ENCODE data around the gene TDP2. TPM values are rescaled to one million over a fixed set of nuclear protein-coding genes. Genes with fewer than 3 reads are reported as not detected.

The TDP2 gene
- total RNA-seq, 1 donor from 2014 or later: 44.6 TPM

DNA sequence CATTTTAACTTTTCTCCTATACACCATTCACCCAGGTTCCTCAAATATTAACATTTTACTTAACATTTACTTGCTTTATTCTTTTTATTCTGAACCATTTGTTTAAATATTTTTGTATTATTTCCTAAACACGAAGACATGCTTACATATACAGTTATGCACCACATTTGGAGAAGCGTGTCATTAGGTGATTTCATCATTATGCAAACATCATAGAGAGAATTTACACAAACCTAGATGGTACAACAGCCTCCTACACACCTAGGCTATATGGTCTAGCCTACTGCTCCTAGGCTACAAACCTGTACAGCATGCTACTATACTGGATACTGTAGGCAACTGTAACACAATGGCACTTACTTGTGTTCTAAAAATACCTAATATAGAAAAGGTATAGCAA lies 6.6 kb downstream of the TDP2 start:
- no peak overlapping the region for H3K27ac Mint-ChIP-seq (ENCODE audit: unreplicated experiment)
- H3K4me3 Mint-ChIP-seq: no peak overlapping the region
- H3K27me3 Mint-ChIP-seq (ENCODE audit: low read depth): no peaks in the 10 kb centered on the region
- peaks cover 14% of the 10 kb centered on the region for H3K4me1 Mint-ChIP-seq
- H3K36me3 Mint-ChIP-seq (ENCODE audit: low read depth): peaks cover 19% of the 10 kb centered on the region
- no peak for DNase-seq (ENCODE audit: low read depth, low spot score)
- TF ChIP-seq, protein P1, sequence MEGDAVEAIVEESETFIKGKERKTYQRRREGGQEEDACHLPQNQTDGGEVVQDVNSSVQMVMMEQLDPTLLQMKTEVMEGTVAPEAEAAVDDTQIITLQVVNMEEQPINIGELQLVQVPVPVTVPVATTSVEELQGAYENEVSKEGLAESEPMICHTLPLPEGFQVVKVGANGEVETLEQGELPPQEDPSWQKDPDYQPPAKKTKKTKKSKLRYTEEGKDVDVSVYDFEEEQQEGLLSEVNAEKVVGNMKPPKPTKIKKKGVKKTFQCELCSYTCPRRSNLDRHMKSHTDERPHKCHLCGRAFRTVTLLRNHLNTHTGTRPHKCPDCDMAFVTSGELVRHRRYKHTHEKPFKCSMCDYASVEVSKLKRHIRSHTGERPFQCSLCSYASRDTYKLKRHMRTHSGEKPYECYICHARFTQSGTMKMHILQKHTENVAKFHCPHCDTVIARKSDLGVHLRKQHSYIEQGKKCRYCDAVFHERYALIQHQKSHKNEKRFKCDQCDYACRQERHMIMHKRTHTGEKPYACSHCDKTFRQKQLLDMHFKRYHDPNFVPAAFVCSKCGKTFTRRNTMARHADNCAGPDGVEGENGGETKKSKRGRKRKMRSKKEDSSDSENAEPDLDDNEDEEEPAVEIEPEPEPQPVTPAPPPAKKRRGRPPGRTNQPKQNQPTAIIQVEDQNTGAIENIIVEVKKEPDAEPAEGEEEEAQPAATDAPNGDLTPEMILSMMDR (conservative IDR thresholded peaks at IDR 0.05): no peak
- no peaks in the 10 kb centered on the region for H3K9me3 Mint-ChIP-seq

DNA sequence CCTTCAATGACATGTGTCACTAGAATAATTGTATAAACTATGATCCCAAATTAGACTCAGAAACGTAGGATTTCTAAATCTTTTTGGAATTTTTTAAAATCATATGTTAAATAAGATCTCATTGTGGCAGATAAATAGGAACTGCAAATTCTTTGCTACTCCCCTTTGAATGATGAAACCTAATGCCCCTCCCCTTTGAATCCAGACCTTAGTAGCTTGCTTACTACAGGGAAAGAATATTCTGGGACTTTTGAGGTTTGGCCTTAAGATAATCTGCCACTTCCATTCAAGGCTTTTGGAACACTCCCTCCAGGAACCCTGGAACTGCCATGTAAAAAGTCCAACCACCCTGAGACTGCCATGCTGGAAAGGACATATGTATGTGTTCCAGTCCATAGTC lies 7.1 kb downstream of the TDP2 start:
- Mint-ChIP-seq H3K36me3 (ENCODE audit: low read depth) (peaks cover 16% of the 10 kb centered on the region), H3K4me1 (peaks cover 8% of the 10 kb centered on the region), H3K9me3 (no peaks in the 10 kb centered on the region), H3K27ac (ENCODE audit: unreplicated experiment) (no peak overlapping the region), H3K4me3 (no peak overlapping the region), H3K27me3 (ENCODE audit: low read depth) (no peaks in the 10 kb centered on the region)
- no peak for DNase-seq (ENCODE audit: low read depth, low spot score)
- TF ChIP-seq, protein P1 (conservative IDR thresholded peaks at IDR 0.05): no peak

DNA sequence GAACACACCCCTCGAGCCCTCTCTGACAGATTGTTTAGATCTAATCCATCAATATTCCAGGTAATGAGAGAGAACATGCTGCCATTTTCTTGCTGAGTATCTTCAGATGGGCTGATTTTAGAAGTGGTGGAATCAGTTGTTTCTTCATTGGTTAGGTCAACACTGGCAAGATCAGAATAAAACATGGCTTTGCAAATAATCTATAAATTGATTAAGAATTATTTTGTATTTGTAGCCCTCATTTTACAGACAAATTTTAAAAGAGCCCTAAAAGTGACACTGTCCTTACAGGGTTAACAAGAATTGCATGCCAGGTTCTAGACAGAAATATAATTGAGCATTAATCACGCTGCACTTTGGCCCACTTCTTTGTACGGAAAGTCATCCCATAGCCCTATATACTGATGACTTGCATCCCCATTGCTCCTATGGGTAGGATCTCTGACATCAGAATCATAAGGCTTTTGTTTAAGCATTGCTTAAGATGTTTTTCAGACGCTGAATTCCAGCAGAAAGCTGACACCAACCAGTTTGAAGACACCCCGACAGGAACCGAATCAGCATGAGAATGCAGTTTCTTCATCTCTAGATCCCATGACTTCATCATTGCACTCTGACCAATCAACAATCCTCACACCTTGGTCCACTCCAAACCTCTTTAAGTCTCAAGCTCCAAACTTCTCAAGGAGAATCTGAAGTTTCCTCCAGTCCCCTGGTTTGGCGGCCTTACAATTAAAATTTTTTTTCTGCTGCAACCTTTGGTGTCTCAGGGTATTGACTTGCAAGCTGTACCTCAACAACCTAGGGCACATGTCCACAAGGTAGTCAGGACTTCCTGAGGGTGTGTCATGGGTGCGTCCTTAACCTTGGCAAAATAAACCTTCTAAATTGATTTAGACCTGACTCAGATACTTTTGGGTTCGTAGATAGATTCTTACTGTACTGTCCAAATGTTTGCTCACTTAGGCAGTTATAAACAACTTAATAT lies 7.8 kb downstream of the TDP2 start:
- peaks cover 4% of the 10 kb centered on the region for H3K4me1 Mint-ChIP-seq
- no peak overlapping the region for H3K27ac Mint-ChIP-seq (ENCODE audit: unreplicated experiment)
- TF ChIP-seq, protein P1 (conservative IDR thresholded peaks at IDR 0.05): no peak
- no peaks in the 10 kb centered on the region for H3K27me3 Mint-ChIP-seq (ENCODE audit: low read depth)
- H3K36me3 Mint-ChIP-seq (ENCODE audit: low read depth): peaks cover 16% of the 10 kb centered on the region
- no peak overlapping the region for H3K4me3 Mint-ChIP-seq
- H3K9me3 Mint-ChIP-seq: no peaks in the 10 kb centered on the region
- DNase-seq (ENCODE audit: low read depth, low spot score): no peak

DNA sequence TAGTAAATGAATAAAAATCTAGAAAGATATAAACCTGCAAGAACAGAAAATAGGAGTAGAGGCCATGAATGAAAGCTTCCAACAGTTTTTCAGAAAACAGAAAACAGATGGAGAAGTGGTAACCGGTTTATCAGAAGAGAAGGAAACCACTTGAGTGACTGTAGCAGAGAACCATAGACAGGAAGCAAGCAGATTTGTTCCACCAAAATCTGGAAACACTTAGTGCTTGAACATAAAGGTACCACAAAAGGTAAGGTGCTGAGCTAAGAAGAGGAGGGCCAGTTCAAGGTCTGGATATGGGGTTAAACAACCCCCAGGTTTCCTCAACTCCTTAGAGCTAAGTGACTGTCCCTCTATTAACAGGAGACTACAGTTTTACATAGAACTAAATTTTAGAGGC lies 11.5 kb downstream of the TDP2 start:
- Mint-ChIP-seq H3K36me3 (ENCODE audit: low read depth) (peaks cover 10% of the 10 kb centered on the region), H3K4me3 (no peak overlapping the region), H3K4me1 (no peaks in the 10 kb centered on the region), H3K9me3 (no peaks in the 10 kb centered on the region), H3K27me3 (ENCODE audit: low read depth) (no peaks in the 10 kb centered on the region), H3K27ac (ENCODE audit: unreplicated experiment) (no peak overlapping the region)
- TF ChIP-seq, protein P1 (conservative IDR thresholded peaks at IDR 0.05): no peak
- no peak for DNase-seq (ENCODE audit: low read depth, low spot score)

DNA sequence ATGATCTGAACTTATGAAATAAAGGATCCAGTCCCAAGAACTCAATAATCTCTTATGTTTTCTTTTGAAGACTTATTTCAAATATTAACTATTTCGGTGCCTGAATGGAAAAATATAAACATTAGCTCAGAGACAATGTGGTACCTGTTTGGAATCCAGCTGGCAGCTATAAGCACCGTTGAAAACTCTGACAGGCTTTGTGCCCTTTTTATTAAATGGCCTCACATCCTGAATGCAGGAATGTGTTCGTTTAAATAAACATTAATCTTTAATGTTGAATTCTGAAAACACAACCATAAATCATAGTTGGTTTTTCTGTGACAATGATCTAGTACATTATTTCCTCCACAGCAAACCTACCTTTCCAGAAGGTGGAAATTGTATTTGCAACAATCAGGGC lies 16.3 kb downstream of the TDP2 start:
- Mint-ChIP-seq H3K27me3 (ENCODE audit: low read depth) (peaks cover 11% of the 10 kb centered on the region), H3K27ac (ENCODE audit: unreplicated experiment) (no peak overlapping the region), H3K4me3 (no peak overlapping the region), H3K4me1 (peaks cover 5% of the 10 kb centered on the region), H3K36me3 (ENCODE audit: low read depth) (peaks cover 4% of the 10 kb centered on the region), H3K9me3 (no peaks in the 10 kb centered on the region)
- DNase-seq (ENCODE audit: low read depth, low spot score): no peak
- TF ChIP-seq, protein P1 (conservative IDR thresholded peaks at IDR 0.05): no peak

All from neural crest cell (in vitro differentiated cells).